NCI-H345 (cell line): ENCODE measurements around the gene CASP8AP2.
"Not testable (repeated sequence)": the region's sequence is repeated elsewhere in the genome, so short reads cannot be mapped to it uniquely, and the experiment has no call there.

Experiments
- DNase-seq: peaks from one replicate; lab custom pipeline; 2025; lab: John Stamatoyannopoulos, UW

Gene CASP8AP2

GRCh38 chr6:89829472-89830169 is at the start of gene CASP8AP2:
Gene CASP8AP2, plus strand, starts transcription at chr6:89829880.
- DNase-seq, result peak; percentile 99

- no peak for DNase-seq
Measured at GRCh38 chr6:89781070-89782034, 48.3 kb upstream of the CASP8AP2 start.

- no peak for DNase-seq
Measured at GRCh38 chr6:89782222-89782621, 47.5 kb upstream of the CASP8AP2 start.

- not testable (repeated sequence) for DNase-seq
Measured at GRCh38 chr6:89783293-89783692, 46.4 kb upstream of the CASP8AP2 start.

GRCh38 chr6:89784838-89785237 is 44.8 kb upstream of the CASP8AP2 start:
- no peak for DNase-seq

GRCh38 chr6:89786970-89787369 is 42.7 kb upstream of the CASP8AP2 start:
- no peak for DNase-seq

- no peak for DNase-seq
Measured at GRCh38 chr6:89787660-89788328, 41.9 kb upstream of the CASP8AP2 start.

- DNase-seq, result no peak
Measured at GRCh38 chr6:89789980-89790379, 39.7 kb upstream of the CASP8AP2 start.

- DNase-seq, result no peak
Measured at GRCh38 chr6:89790403-89790802, 39.3 kb upstream of the CASP8AP2 start.

GRCh38 chr6:89792881-89793280 is 36.8 kb upstream of the CASP8AP2 start:
- peak; percentile 2 for DNase-seq

- DNase-seq, result no peak
Measured at GRCh38 chr6:89793586-89793985, 36.1 kb upstream of the CASP8AP2 start.

GRCh38 chr6:89794324-89794723 is 35.4 kb upstream of the CASP8AP2 start:
- DNase-seq, result no peak

- no peak for DNase-seq
Measured at GRCh38 chr6:89797317-89797716, 32.4 kb upstream of the CASP8AP2 start.

GRCh38 chr6:89799096-89799495 is 30.6 kb upstream of the CASP8AP2 start:
- no peak for DNase-seq

- DNase-seq, result no peak
Measured at GRCh38 chr6:89799756-89800155, 29.9 kb upstream of the CASP8AP2 start.

- no peak for DNase-seq
Measured at GRCh38 chr6:89803271-89803670, 26.4 kb upstream of the CASP8AP2 start.

- DNase-seq, result no peak
Measured at GRCh38 chr6:89805814-89806371, 23.8 kb upstream of the CASP8AP2 start.

GRCh38 chr6:89807581-89807980 is 22.1 kb upstream of the CASP8AP2 start:
- no peak for DNase-seq

- DNase-seq, result not testable (repeated sequence)
Measured at GRCh38 chr6:89813422-89813821, 16.3 kb upstream of the CASP8AP2 start.

- DNase-seq, result no peak
Measured at GRCh38 chr6:89817481-89817880, 12.2 kb upstream of the CASP8AP2 start.

- no peak for DNase-seq
Measured at GRCh38 chr6:89818977-89819335, 10.7 kb upstream of the CASP8AP2 start.
